ENCODE results near the gene OBSL1.

Gene OBSL1

GRCh38 chr2:219567791-219568361 lies 3.5 kb downstream of the OBSL1 start:
- DNase-seq, result no peak

- no peak for DNase-seq
Observed at GRCh38 chr2:219567131-219567530, 4.2 kb downstream of the OBSL1 start.

- DNase-seq, result no peak
Observed at GRCh38 chr2:219566640-219567039, 4.7 kb downstream of the OBSL1 start.

GRCh38 chr2:219565130-219566080 lies 5.9 kb downstream of the OBSL1 start:
- DNase-seq, result no peak

- DNase-seq, result no peak
Observed at GRCh38 chr2:219563271-219563928, 7.9 kb downstream of the OBSL1 start.

GRCh38 chr2:219562049-219563020 lies 9.0 kb downstream of the OBSL1 start:
- DNase-seq, result no peak

GRCh38 chr2:219561179-219562048 lies 9.9 kb downstream of the OBSL1 start:
- DNase-seq, result no peak

GRCh38 chr2:219560893-219561178 lies 10.5 kb downstream of the OBSL1 start:
- DNase-seq, result no peak

- no peak for DNase-seq
Observed at GRCh38 chr2:219560037-219560892, 11.1 kb downstream of the OBSL1 start.

GRCh38 chr2:219559156-219559915 lies 12.0 kb downstream of the OBSL1 start:
- DNase-seq, result no peak

- DNase-seq, result no peak
Observed at GRCh38 chr2:219557791-219558785, 13.3 kb downstream of the OBSL1 start.

GRCh38 chr2:219557320-219557719 lies 14.0 kb downstream of the OBSL1 start:
- no peak for DNase-seq

GRCh38 chr2:219556413-219556812 lies 14.9 kb downstream of the OBSL1 start:
- no peak for DNase-seq

- DNase-seq, result no peak
Observed at GRCh38 chr2:219555956-219556355, 15.4 kb downstream of the OBSL1 start.

GRCh38 chr2:219554350-219554749 lies 17.0 kb downstream of the OBSL1 start:
- DNase-seq, result no peak

- no peak for DNase-seq
Observed at GRCh38 chr2:219553463-219553963, 17.8 kb downstream of the OBSL1 start.

- DNase-seq, result peak in 2 of 58 donors; percentile 34 to 53
Observed at GRCh38 chr2:219553168-219553417, 18.2 kb downstream of the OBSL1 start.

All from anterior cingulate cortex (tissue), 58 donors.